Osteoblast (primary cell): ENCODE measurements around the gene RARG. TPM values are rescaled to one million over a fixed set of nuclear protein-coding genes. Genes with fewer than 3 reads are reported as not detected.
A peak's percentile ranks its signal among the peaks of the same experiment; 100 is the strongest.

Experiments used
- DNase-seq: peaks from one replicate; pipeline ENCODE4 v3.0.0; 2011; ENCODE audit warnings: low spot score, mixed read lengths; ENCODE audit not compliant: insufficient read length; ENCODE audit errors: missing footprints
- H2AFZ ChIP-seq: 2 replicates; pipeline ENCODE4 v1.6.0; 2011; ENCODE audit warnings: mild to moderate bottlenecking, low read length
- H3K27ac ChIP-seq: 2 replicates; pipeline ENCODE4 v1.5.1; 2011; ENCODE audit warnings: mild to moderate bottlenecking, low read depth, low read length, moderate library complexity
- H3K27me3 ChIP-seq: 2 replicates; pipeline ENCODE4 v1.6.0; 2012; ENCODE audit warnings: mild to moderate bottlenecking, control low read depth, inconsistent platforms, low read length, moderate library complexity; ENCODE audit not compliant: insufficient read depth
- H3K36me3 ChIP-seq: 2 replicates; pipeline ENCODE4 v1.5.1; 2011; ENCODE audit warnings: mild to moderate bottlenecking, low read length, control low read depth, moderate library complexity; ENCODE audit not compliant: insufficient read depth
- H3K4me1 ChIP-seq: 2 replicates; pipeline ENCODE4 v1.5.1; 2011; ENCODE audit warnings: mild to moderate bottlenecking, low read length, control low read depth, moderate library complexity; ENCODE audit not compliant: insufficient read depth
- H3K4me2 ChIP-seq: 2 replicates; pipeline ENCODE4 v1.6.0; 2011; ENCODE audit warnings: mild to moderate bottlenecking, low read length; ENCODE audit not compliant: insufficient read depth
- H3K4me3 ChIP-seq: fragments of 200-600 bp; sonication (generic); 3 replicates; pipeline ENCODE4 v1.5.1; 2012; ENCODE audit warnings: mild to moderate bottlenecking, low read length, inconsistent platforms; ENCODE audit not compliant: insufficient read depth
- H3K79me2 ChIP-seq: 2 replicates; pipeline ENCODE4 v1.6.0; 2012; ENCODE audit warnings: mild to moderate bottlenecking, low read length, control low read depth, inconsistent platforms; ENCODE audit not compliant: insufficient read depth
- H3K9me3 ChIP-seq: 2 replicates; pipeline ENCODE4 v1.5.1; 2011; ENCODE audit warnings: low read depth, low read length, control low read depth
- H4K20me1 ChIP-seq: 2 replicates; pipeline ENCODE4 v1.6.0; 2012; ENCODE audit warnings: mild to moderate bottlenecking, low read length, control low read depth; ENCODE audit not compliant: insufficient read depth
- CTCF ChIP-seq: IDR thresholded peaks from 2 replicates; pipeline ENCODE4 v1.5.1; 2011; ENCODE audit warnings: mild to moderate bottlenecking, low read depth, low read length, moderate library complexity; ENCODE audit errors: extremely low read depth
- total RNA-seq: library from RNA; depleted of rRNA; stranded (reverse); fragments of >200 nt; gene quantifications from 2 replicates; pipeline ENCODE4 v1.2.3, GENCODE V29; 2012

Gene RARG
- total RNA-seq, 1 donor = 49.9 TPM

- Histone ChIP-seq H3K4me2 (no peak overlapping the region), H3K36me3 (no peaks in the 10 kb centered on the region), H3K4me3 (no peak overlapping the region), H3K4me1 (peaks cover 50% of the 10 kb centered on the region), H3K9me3 (no peaks in the 10 kb centered on the region), H3K79me2 (peaks cover 19% of the 10 kb centered on the region), H2AFZ (no peak overlapping the region), H4K20me1 (no peaks in the 10 kb centered on the region), H3K27ac (no peak overlapping the region), H3K27me3 (no peaks in the 10 kb centered on the region)
- DNase-seq = peak; percentile 66
- TF ChIP-seq CTCF = no peak
Observed at GRCh38 chr12:53222806-53223261, 9.2 kb downstream of the RARG start.

GRCh38 chr12:53222170-53222721 is 9.8 kb downstream of the RARG start:
- Histone ChIP-seq H3K4me2 (peak overlapping the region; percentile 99), H3K36me3 (no peaks in the 10 kb centered on the region), H3K27me3 (no peaks in the 10 kb centered on the region), H3K27ac (no peak overlapping the region), H3K79me2 (peaks cover 25% of the 10 kb centered on the region), H3K9me3 (no peaks in the 10 kb centered on the region), H2AFZ (no peak overlapping the region), H3K4me1 (peaks cover 55% of the 10 kb centered on the region), H4K20me1 (no peaks in the 10 kb centered on the region), H3K4me3 (peak overlapping the region; percentile 89)
- no peak for TF ChIP-seq CTCF
- peak; percentile 76 for DNase-seq

GRCh38 chr12:53221203-53222080 is 10.6 kb downstream of the RARG start:
- peak overlapping the region; percentile 89 for H3K4me3 ChIP-seq
- DNase-seq = peak; percentile 97
- H4K20me1 ChIP-seq = no peaks in the 10 kb centered on the region
- H3K4me1 ChIP-seq = peaks cover 64% of the 10 kb centered on the region
- peak overlapping the region; percentile 85 for H3K27ac ChIP-seq
- H2AFZ ChIP-seq = peak overlapping the region; percentile 52
- no peaks in the 10 kb centered on the region for H3K36me3 ChIP-seq
- peak overlapping the region; percentile 99 for H3K4me2 ChIP-seq
- peaks cover 33% of the 10 kb centered on the region for H3K79me2 ChIP-seq
- no peaks in the 10 kb centered on the region for H3K27me3 ChIP-seq
- H3K9me3 ChIP-seq = no peaks in the 10 kb centered on the region
- no peak for TF ChIP-seq CTCF

- Histone ChIP-seq H3K27ac (peak overlapping the region; percentile 85), H3K4me1 (peaks cover 70% of the 10 kb centered on the region), H3K4me3 (peak overlapping the region; percentile 89), H4K20me1 (no peaks in the 10 kb centered on the region), H3K4me2 (peak overlapping the region; percentile 99), H3K79me2 (peaks cover 40% of the 10 kb centered on the region), H3K36me3 (no peaks in the 10 kb centered on the region), H2AFZ (peak overlapping the region; percentile 71), H3K9me3 (no peaks in the 10 kb centered on the region), H3K27me3 (no peaks in the 10 kb centered on the region)
- no peak for TF ChIP-seq CTCF
- peak; percentile 100 for DNase-seq
Observed at GRCh38 chr12:53220694-53221202, 11.3 kb downstream of the RARG start.
